Prostate gland (tissue), 2 donors: Measurements from ENCODE around the gene SCAI. TPM values are rescaled to one million over a fixed set of nuclear protein-coding genes. Genes with fewer than 3 reads are reported as not detected.

Experiments
- DNase-seq: peaks from one replicate; pipeline ENCODE4 v3.0.0-alpha.2; 2019; ENCODE audit warnings: low spot score
- H3K27ac ChIP-seq, 2 donors: fragments of 200-600 bp; sonication (generic); 2 replicates each; pipeline ENCODE4 v1.5.1; 2017 to 2019
- H3K27me3 ChIP-seq: fragments of 200-600 bp; sonication (generic); replicated peaks from 2 replicates; pipeline ENCODE4 v1.5.1; 2019; ENCODE audit not compliant: insufficient read depth
- H3K36me3 ChIP-seq, 2 donors: fragments of 200-600 bp; sonication (generic); 1 replicate in 1 of 2; 2 replicates in 1 of 2; pipeline versions ENCODE4 v1.5.1 to v1.8.1; 2017 to 2019
- H3K4me1 ChIP-seq: fragments of 200-600 bp; sonication (generic); replicated peaks from 2 replicates; pipeline ENCODE4 v1.5.1; 2019
- H3K4me3 ChIP-seq, 2 donors: fragments of 200-600 bp; sonication (generic); 2 replicates each; pipeline ENCODE4 v1.5.1; 2017 to 2019
- H3K9me3 ChIP-seq: fragments of 200-600 bp; sonication (generic); 2 replicates; pipeline ENCODE4 v1.5.1; 2017
- CTCF ChIP-seq, 4 experiments: fragments of 200-600 bp in 2 of 4; fragments of 450-650 bp in 2 of 4; sonication (generic) in 2 of 4; IDR thresholded peaks; 1 replicate in 3 of 4; 2 replicates in 1 of 4; pipeline ENCODE4 v1.5.1; 2016 to 2019; ENCODE audit warnings: antibody characterized with exemption in 4 of 4, mild to moderate bottlenecking in 2 of 4, moderate library complexity in 2 of 4
- POLR2A ChIP-seq: fragments of 450-650 bp; IDR thresholded peaks from one replicate; pipeline ENCODE4 v1.6.1; 2016; ENCODE audit warnings: antibody characterized with exemption, mild to moderate bottlenecking
- POLR2AphosphoS5 ChIP-seq: sonication (generic); formaldehyde crosslinking; IDR thresholded peaks from one replicate; pipeline ENCODE4 v1.6.1; 2017; ENCODE audit warnings: antibody characterized with exemption
- WGBS: methylation state at CpG from one replicate; pipeline ENCODE4 v1.1.5; 2018; 5-methylcytosine and 5-hydroxymethylcytosine counted together
- intact Hi-C: fragments of 100-400 bp; cut with DNase I; formaldehyde crosslinking; loops from one replicate; pipeline ENCODE4 v1.14.2; 2022
- total RNA-seq, 2 donors: library from RNA; depleted of rRNA; stranded (reverse); fragments of >200 nt; gene quantifications; one replicate each; pipeline ENCODE4 v1.1.0, GENCODE V29; 2016

The SCAI gene
- total RNA-seq, 2 donors from 2014 or later = 3.4 to 8.6 TPM

GRCh38 chr9:124894035-124894740 is 249.1 kb downstream of the SCAI start:
- H3K4me3 ChIP-seq = no peak overlapping the region
- no peak for TF ChIP-seq POLR2A
- TF ChIP-seq POLR2AphosphoS5 = no peak
- TF ChIP-seq CTCF (IDR thresholded peaks at IDR 0.05) = no peak
- no peak overlapping the region for H3K27ac ChIP-seq
- no peaks in the 10 kb centered on the region for H3K9me3 ChIP-seq
- H3K36me3 ChIP-seq = peaks cover 2 to 8% of the 10 kb centered on the region in 2 donors
- intact Hi-C loops = no loop called here
- no peak for DNase-seq
- WGBS = 81% methylated on average over 9 of the region's 9 CpGs
- H3K4me1 ChIP-seq = no peaks in the 10 kb centered on the region
- H3K27me3 ChIP-seq = no peaks in the 10 kb centered on the region

Other genes with a start within 250 kb of the SCAI start
- gene GOLGA1, start 202.4 kb downstream of the SCAI start, total RNA-seq = 10 to 100 TPM; 12.5 to 28.3 TPM
- gene PPP6C, start 46.3 kb upstream of the SCAI start, total RNA-seq = 10 to 100 TPM; 28.8 to 34.1 TPM
- gene RABEPK, start 57.0 kb upstream of the SCAI start, total RNA-seq = 10 to 100 TPM; 13.3 to 14.2 TPM
- 100 to 1,000 TPM; 215 to 303 TPM for gene HSPA5, start 97.8 kb upstream of the SCAI start, total RNA-seq
- gene GAPVD1, start 118.3 kb upstream of the SCAI start, total RNA-seq = 10 to 100 TPM; 34.4 to 50.1 TPM